ENCODE data around the gene MYOM1.

The MYOM1 gene

GRCh38 chr18:3194947-3195612 lies 24.7 kb downstream of the MYOM1 start:
- in situ Hi-C loops (cut with MboI; ENCODE audit: low pct_unique_long_range_greater_than_20kb, low sequenced_read_pairs): no loop called here
- DNase-seq: no peak

- in situ Hi-C loops (cut with MboI; ENCODE audit: low pct_unique_long_range_greater_than_20kb, low sequenced_read_pairs): no loop called here
- DNase-seq: no peak
These were observed 26.4 kb downstream of the MYOM1 start for GRCh38 chr18:3193331-3193730.

GRCh38 chr18:3192752-3193151 lies 27.0 kb downstream of the MYOM1 start:
- DNase-seq: no peak
- in situ Hi-C loops (cut with MboI; ENCODE audit: low pct_unique_long_range_greater_than_20kb, low sequenced_read_pairs): no loop called here

- DNase-seq: no peak
- in situ Hi-C loops (cut with MboI; ENCODE audit: low pct_unique_long_range_greater_than_20kb, low sequenced_read_pairs): no loop called here
These were observed 27.5 kb downstream of the MYOM1 start for GRCh38 chr18:3192286-3192685.

GRCh38 chr18:3190610-3191009 lies 29.2 kb downstream of the MYOM1 start:
- no peak for DNase-seq
- in situ Hi-C loops (cut with MboI; ENCODE audit: low pct_unique_long_range_greater_than_20kb, low sequenced_read_pairs): no loop called here

GRCh38 chr18:3189884-3190283 lies 29.9 kb downstream of the MYOM1 start:
- DNase-seq: no peak
- in situ Hi-C loops (cut with MboI; ENCODE audit: low pct_unique_long_range_greater_than_20kb, low sequenced_read_pairs): no loop called here

GRCh38 chr18:3186678-3187658 lies 32.8 kb downstream of the MYOM1 start:
- DNase-seq: peak; percentile 26

GRCh38 chr18:3184275-3184963 lies 35.3 kb downstream of the MYOM1 start:
- no peak for DNase-seq
- in situ Hi-C loops (cut with MboI; ENCODE audit: low pct_unique_long_range_greater_than_20kb, low sequenced_read_pairs): no loop called here

More at GRCh38 chr18:3186678-3187658, 32.8 kb downstream of the MYOM1 start:
- in situ Hi-C loops (cut with MboI; ENCODE audit: low pct_unique_long_range_greater_than_20kb, low sequenced_read_pairs): no loop called here

- in situ Hi-C loops (cut with MboI; ENCODE audit: low pct_unique_long_range_greater_than_20kb, low sequenced_read_pairs): no loop called here
- no peak for DNase-seq
These were observed 36.6 kb downstream of the MYOM1 start for GRCh38 chr18:3183103-3183717.

- in situ Hi-C loops (cut with MboI; ENCODE audit: low pct_unique_long_range_greater_than_20kb, low sequenced_read_pairs): no loop called here
- DNase-seq: no peak
These were observed 39.4 kb downstream of the MYOM1 start for GRCh38 chr18:3180325-3180724.

- peak; percentile 63 for DNase-seq
- in situ Hi-C loops (cut with MboI; ENCODE audit: low pct_unique_long_range_greater_than_20kb, low sequenced_read_pairs): no loop called here
These were observed 40.2 kb downstream of the MYOM1 start for GRCh38 chr18:3179430-3180089.

- peak; percentile 97 for DNase-seq
- in situ Hi-C loops (cut with MboI; ENCODE audit: low pct_unique_long_range_greater_than_20kb, low sequenced_read_pairs): no loop called here
These were observed 41.7 kb downstream of the MYOM1 start for GRCh38 chr18:3177902-3178687.

- in situ Hi-C loops (cut with MboI; ENCODE audit: low pct_unique_long_range_greater_than_20kb, low sequenced_read_pairs): no loop called here
- no peak for DNase-seq
These were observed 44.5 kb downstream of the MYOM1 start for GRCh38 chr18:3175195-3175758.

GRCh38 chr18:3172097-3172496 lies 47.7 kb downstream of the MYOM1 start:
- DNase-seq: no peak
- in situ Hi-C loops (cut with MboI; ENCODE audit: low pct_unique_long_range_greater_than_20kb, low sequenced_read_pairs): no loop called here

GRCh38 chr18:3171631-3172030 lies 48.1 kb downstream of the MYOM1 start:
- in situ Hi-C loops (cut with MboI; ENCODE audit: low pct_unique_long_range_greater_than_20kb, low sequenced_read_pairs): no loop called here
- DNase-seq: no peak

GRCh38 chr18:3170441-3171161 lies 49.2 kb downstream of the MYOM1 start:
- no peak for DNase-seq
- in situ Hi-C loops (cut with MboI; ENCODE audit: low pct_unique_long_range_greater_than_20kb, low sequenced_read_pairs): no loop called here

GRCh38 chr18:3164381-3164780 lies 55.4 kb downstream of the MYOM1 start:
- no peak for DNase-seq
- in situ Hi-C loops (cut with MboI; ENCODE audit: low pct_unique_long_range_greater_than_20kb, low sequenced_read_pairs): no loop called here
